ENCODE results near the gene MRPL23.

The MRPL23 gene

GRCh38 chr11:1997755-1998154 is 50.6 kb downstream of the MRPL23 start, which contains the start of gene H19:
Gene H19 (minus strand): TSS chr11:1997842.
- DNase-seq (ENCODE audit: low spot score), result no peak

GRCh38 chr11:1998290-1998689 is 51.2 kb downstream of the MRPL23 start:
- no peak for DNase-seq (ENCODE audit: low spot score)

- DNase-seq (ENCODE audit: low spot score), result no peak
These were observed 51.7 kb downstream of the MRPL23 start for GRCh38 chr11:1998861-1999260.

GRCh38 chr11:2002042-2002776 is 55.1 kb downstream of the MRPL23 start:
- DNase-seq (ENCODE audit: low spot score), result no peak

- no peak for DNase-seq (ENCODE audit: low spot score)
These were observed 55.7 kb downstream of the MRPL23 start for GRCh38 chr11:2002807-2003206.

- no peak for DNase-seq (ENCODE audit: low spot score)
These were observed 57.3 kb downstream of the MRPL23 start for GRCh38 chr11:2004466-2004865.
